ENCODE data around the gene DAB2IP. TPM values are rescaled to one million over a fixed set of nuclear protein-coding genes. Genes with fewer than 3 reads are reported as not detected.

Gene DAB2IP
- total RNA-seq, 1 experiment from 2014 or later, result 46.7 TPM

- Histone ChIP-seq H3K9me2 (ENCODE audit: insufficient read depth) (no peaks in the 10 kb centered on the region), H3K9me3 (ENCODE audit: insufficient read depth, low read depth) (no peaks in the 10 kb centered on the region), H3K27ac (no peak overlapping the region), H3K27me3 (ENCODE audit: insufficient read depth, low read depth) (no peaks in the 10 kb centered on the region), H3K36me3 (ENCODE audit: low read depth) (no peaks in the 10 kb centered on the region), H4K20me1 (ENCODE audit: insufficient read depth) (no peaks in the 10 kb centered on the region), H3K4me3 (no peak overlapping the region), H3K4me1 (replicated peaks; ENCODE audit: insufficient read depth) (no peaks in the 10 kb centered on the region), H3K79me2 (ENCODE audit: low read depth) (no peaks in the 10 kb centered on the region), H3K4me2 (no peak overlapping the region), H3F3A (ENCODE audit: insufficient read depth, low read depth) (no peaks in the 10 kb centered on the region), H2AFZ (no peak overlapping the region)
- no TSS peak for BruUV-seq (replicated peaks)
- no peak for DNase-seq
- ChIA-PET POLR2A (ENCODE audit: unreplicated experiment) (no interaction called here), CTCF (no interaction called here)
- TF ChIP-seq EZH2 (IDR thresholded peaks at IDR 0.05; ENCODE audit: low read depth), result no peak
- intact Hi-C loops (cut with micrococcal nuclease; ENCODE audit: unreplicated experiment), result no loop called here
Observed at GRCh38 chr9:121833061-121833460, 181.6 kb downstream of the DAB2IP start.

Other genes with a start within 250 kb of the DAB2IP start
- gene GGTA1, start 151.8 kb upstream of the DAB2IP start, total RNA-seq (2021), result not detected in 2 replicates

Measured in PC-9 (cell line).